Natural killer cell (primary cell): ENCODE data around the gene ALCAM. TPM values are rescaled to one million over a fixed set of nuclear protein-coding genes. Genes with fewer than 3 reads are reported as not detected.

Experiments used
- ATAC-seq, 3 donors: fragments of 150-1000 bp in 2 of 3; fragments of 200-7000 bp in 1 of 3; cut with Tn5 transposase; 1 replicate in 1 of 3; 2 replicates in 2 of 3; pipeline ENCODE4 v1.10.0; 2021; ENCODE audit warnings: mild to moderate bottlenecking in 2 of 3, moderate library complexity in 2 of 3
- DNase-seq, 2 donors: peaks; one replicate each; pipeline versions ENCODE4 v3.0.0 to v3.0.0-alpha.2; 2013 to 2021; ENCODE audit warnings: mixed read lengths in 1 of 2
- H3K27ac ChIP-seq: one replicate; pipeline ENCODE4 v1.5.1; 2013; ENCODE audit warnings: mild to moderate bottlenecking, low read length
- H3K27me3 ChIP-seq: one replicate; pipeline ENCODE4 v1.6.1; 2013; ENCODE audit warnings: low read length; ENCODE audit not compliant: control insufficient read depth, insufficient read depth
- H3K36me3 ChIP-seq: one replicate; pipeline ENCODE4 v1.6.1; 2013; ENCODE audit warnings: low read length; ENCODE audit not compliant: control insufficient read depth, insufficient read depth
- H3K4me1 ChIP-seq: one replicate; pipeline ENCODE4 v1.6.1; 2013; ENCODE audit warnings: low read length; ENCODE audit not compliant: control insufficient read depth, insufficient read depth
- H3K4me3 ChIP-seq: one replicate; pipeline ENCODE4 v1.5.1; 2013; ENCODE audit warnings: low read length
- H3K9me3 ChIP-seq: one replicate; pipeline ENCODE4 v1.6.1; 2013; ENCODE audit warnings: low read length; ENCODE audit not compliant: control insufficient read depth, insufficient read depth
- H3K27ac Mint-ChIP-seq, 2 donors: one replicate each; pipeline ENCODE4 v1.8.0; 2022; ENCODE audit warnings: mild to moderate bottlenecking in 2 of 2, mixed read lengths in 2 of 2, moderate library complexity in 1 of 2
- H3K27me3 Mint-ChIP-seq, 2 donors: one replicate each; pipeline ENCODE4 v1.8.0; 2022; ENCODE audit warnings: low read depth in 2 of 2, mixed read lengths in 2 of 2
- H3K36me3 Mint-ChIP-seq: one replicate; pipeline ENCODE4 v1.8.0; 2022; ENCODE audit warnings: mixed read lengths
- H3K4me1 Mint-ChIP-seq, 2 donors: one replicate each; pipeline ENCODE4 v1.8.0; 2022; ENCODE audit warnings: mixed read lengths in 2 of 2
- H3K4me3 Mint-ChIP-seq: one replicate; pipeline ENCODE4 v1.8.0; 2022; ENCODE audit warnings: mild to moderate bottlenecking, moderate library complexity, mixed read lengths
- H3K9me3 Mint-ChIP-seq, 2 donors: one replicate each; pipeline ENCODE4 v1.8.0; 2022; ENCODE audit warnings: mixed read lengths in 2 of 2
- CTCF ChIP-seq: fragments of 200-600 bp; IDR thresholded peaks from one replicate; pipeline ENCODE4 v1.8.0; 2022; ENCODE audit warnings: antibody characterized with exemption
- WGBS: methylation state at CpG from one replicate; pipeline ENCODE4 v1.1.7; 2013; ENCODE audit warnings: missing lambda C conversion rate; ENCODE audit not compliant: insufficient coverage; 5-methylcytosine and 5-hydroxymethylcytosine counted together
- intact Hi-C: fragments of 100-400 bp; cut with micrococcal nuclease; formaldehyde crosslinking; loops from one replicate; pipeline ENCODE4 v1.14.2; 2022
- total RNA-seq, 4 donors: library from RNA; stranded (reverse); fragments of 120-200 nt in 1 of 4; gene quantifications; one replicate each; pipeline versions ENCODE4 v1.2.3 to v1.2.4, GENCODE V29; 2013 to 2022

Gene ALCAM
- total RNA-seq, 3 donors from 2014 or later (not counting 1 experiment from before 2014, with no cell fraction given) = 1.5 to 3.0 (median 1.5) TPM

GRCh38 chr3:105332961-105333360 lies 33.7 kb upstream of the ALCAM start:
- no peaks in the 10 kb centered on the region for H3K4me1 Mint-ChIP-seq
- no peaks in the 10 kb centered on the region for H3K36me3 Mint-ChIP-seq
- H3K27ac Mint-ChIP-seq = no peak overlapping the region
- Histone ChIP-seq H3K27me3 (no peaks in the 10 kb centered on the region), H3K4me3 (no peak overlapping the region), H3K27ac (no peak overlapping the region), H3K9me3 (no peaks in the 10 kb centered on the region), H3K36me3 (no peaks in the 10 kb centered on the region), H3K4me1 (no peaks in the 10 kb centered on the region)
- intact Hi-C loops = no loop called here
- H3K4me3 Mint-ChIP-seq = no peak overlapping the region
- H3K27me3 Mint-ChIP-seq = no peaks in the 10 kb centered on the region
- no peak for TF ChIP-seq CTCF
- H3K9me3 Mint-ChIP-seq = peaks cover 5 to 7% of the 10 kb centered on the region in 2 donors
- ATAC-seq (no peak), DNase-seq (no peak)
- WGBS = no CpG with 5 or more reads among the region's 1 CpG

- Mint-ChIP-seq H3K27me3 (no peaks in the 10 kb centered on the region), H3K9me3 (peaks cover 5 to 7% of the 10 kb centered on the region in 2 donors), H3K27ac (no peak overlapping the region), H3K4me3 (no peak overlapping the region), H3K36me3 (no peaks in the 10 kb centered on the region), H3K4me1 (no peaks in the 10 kb centered on the region)
- Histone ChIP-seq H3K27ac (no peak overlapping the region), H3K4me1 (no peaks in the 10 kb centered on the region), H3K36me3 (no peaks in the 10 kb centered on the region), H3K9me3 (no peaks in the 10 kb centered on the region), H3K4me3 (no peak overlapping the region), H3K27me3 (no peaks in the 10 kb centered on the region)
- no peak for TF ChIP-seq CTCF
- ATAC-seq (no peak), DNase-seq (no peak)
- 78% methylated on average over 1 of the region's 1 CpG for WGBS
- intact Hi-C loops = no loop called here
Observed at GRCh38 chr3:105334138-105334882, 32.4 kb upstream of the ALCAM start.

GRCh38 chr3:105339946-105340345 lies 26.8 kb upstream of the ALCAM start:
- ATAC-seq (no peak), DNase-seq (no peak)
- intact Hi-C loops = no loop called here
- H3K4me3 Mint-ChIP-seq = no peak overlapping the region
- H3K9me3 ChIP-seq = no peaks in the 10 kb centered on the region
- WGBS = no CpG with 5 or more reads among the region's 1 CpG
- no peaks in the 10 kb centered on the region for H3K36me3 Mint-ChIP-seq
- no peaks in the 10 kb centered on the region for H3K4me1 ChIP-seq
- no peaks in the 10 kb centered on the region for H3K9me3 Mint-ChIP-seq
- no peaks in the 10 kb centered on the region for H3K4me1 Mint-ChIP-seq
- no peak overlapping the region for H3K4me3 ChIP-seq
- no peak overlapping the region for H3K27ac ChIP-seq
- no peak for TF ChIP-seq CTCF
- H3K27me3 ChIP-seq = no peaks in the 10 kb centered on the region
- H3K27me3 Mint-ChIP-seq = no peaks in the 10 kb centered on the region
- no peaks in the 10 kb centered on the region for H3K36me3 ChIP-seq
- H3K27ac Mint-ChIP-seq = no peak overlapping the region

GRCh38 chr3:105343991-105344390 lies 22.7 kb upstream of the ALCAM start:
- H3K9me3 Mint-ChIP-seq = no peaks in the 10 kb centered on the region
- no peak overlapping the region for H3K4me3 Mint-ChIP-seq
- no peaks in the 10 kb centered on the region for H3K4me1 Mint-ChIP-seq
- no peak overlapping the region for H3K27ac ChIP-seq
- intact Hi-C loops = no loop called here
- H3K4me1 ChIP-seq = no peaks in the 10 kb centered on the region
- no peak for ATAC-seq
- H3K36me3 ChIP-seq = no peaks in the 10 kb centered on the region
- DNase-seq = no peak
- H3K27ac Mint-ChIP-seq = no peak overlapping the region
- H3K27me3 ChIP-seq = no peaks in the 10 kb centered on the region
- WGBS = 83% methylated on average over 5 of the region's 5 CpGs
- no peak for TF ChIP-seq CTCF
- H3K27me3 Mint-ChIP-seq = no peaks in the 10 kb centered on the region
- no peaks in the 10 kb centered on the region for H3K36me3 Mint-ChIP-seq
- H3K9me3 ChIP-seq = no peaks in the 10 kb centered on the region
- H3K4me3 ChIP-seq = no peak overlapping the region
